ENCODE data around the gene STX12. TPM values are rescaled to one million over a fixed set of nuclear protein-coding genes. Genes with fewer than 3 reads are reported as not detected.
A peak's percentile ranks its signal among the peaks of the same experiment; 100 is the strongest.

Gene STX12
- total RNA-seq = 61.6 and 67.0 TPM in 2 replicates

DNA sequence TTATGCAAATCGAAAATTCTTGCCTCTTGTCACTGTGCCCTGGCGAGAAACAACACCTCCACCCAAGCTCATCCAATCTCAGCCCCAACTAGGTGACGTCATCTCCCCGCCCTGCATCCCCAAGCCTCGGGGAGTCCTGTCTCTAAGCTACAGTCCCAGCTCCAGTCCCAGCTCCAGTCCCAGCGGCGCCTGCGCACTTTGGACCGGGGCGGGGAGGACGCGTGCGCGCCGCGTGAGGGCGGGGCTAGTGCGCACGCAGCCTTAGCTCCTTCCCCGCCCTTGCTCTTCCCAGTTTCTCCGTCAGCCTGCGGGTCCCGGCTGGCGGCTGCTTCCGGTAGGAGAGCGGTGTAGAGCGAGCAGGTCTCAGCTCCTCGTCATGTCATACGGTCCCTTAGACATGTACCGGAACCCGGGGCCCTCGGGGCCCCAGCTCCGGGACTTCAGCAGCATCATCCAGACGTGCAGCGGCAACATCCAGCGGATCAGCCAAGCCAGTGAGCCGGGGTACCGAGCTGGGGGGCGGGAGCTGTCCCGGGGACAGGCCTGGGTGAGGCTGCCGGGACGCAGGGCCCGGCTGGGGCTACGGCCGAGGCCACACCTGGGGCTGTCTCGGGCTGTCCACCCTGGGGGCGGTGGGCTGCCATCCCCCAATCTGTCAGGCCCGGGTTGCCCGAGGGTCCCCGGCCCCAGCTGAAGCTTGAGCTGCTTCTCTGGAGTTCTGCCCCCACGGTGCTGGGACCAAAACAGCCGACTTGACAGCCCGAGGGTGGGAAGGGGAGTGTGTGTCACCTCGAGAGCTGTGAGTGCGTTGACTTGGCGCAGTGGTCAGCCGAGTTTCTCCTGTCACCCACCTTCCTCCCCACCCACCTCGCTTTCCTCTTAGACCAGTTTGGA, at the start of gene STX12:
Gene STX12, plus strand, starts transcription at position 288 of the 894 bp plus-strand sequence. Its CDS starts 89 bp downstream, at position 377.
- TF ChIP-seq, protein P1, sequence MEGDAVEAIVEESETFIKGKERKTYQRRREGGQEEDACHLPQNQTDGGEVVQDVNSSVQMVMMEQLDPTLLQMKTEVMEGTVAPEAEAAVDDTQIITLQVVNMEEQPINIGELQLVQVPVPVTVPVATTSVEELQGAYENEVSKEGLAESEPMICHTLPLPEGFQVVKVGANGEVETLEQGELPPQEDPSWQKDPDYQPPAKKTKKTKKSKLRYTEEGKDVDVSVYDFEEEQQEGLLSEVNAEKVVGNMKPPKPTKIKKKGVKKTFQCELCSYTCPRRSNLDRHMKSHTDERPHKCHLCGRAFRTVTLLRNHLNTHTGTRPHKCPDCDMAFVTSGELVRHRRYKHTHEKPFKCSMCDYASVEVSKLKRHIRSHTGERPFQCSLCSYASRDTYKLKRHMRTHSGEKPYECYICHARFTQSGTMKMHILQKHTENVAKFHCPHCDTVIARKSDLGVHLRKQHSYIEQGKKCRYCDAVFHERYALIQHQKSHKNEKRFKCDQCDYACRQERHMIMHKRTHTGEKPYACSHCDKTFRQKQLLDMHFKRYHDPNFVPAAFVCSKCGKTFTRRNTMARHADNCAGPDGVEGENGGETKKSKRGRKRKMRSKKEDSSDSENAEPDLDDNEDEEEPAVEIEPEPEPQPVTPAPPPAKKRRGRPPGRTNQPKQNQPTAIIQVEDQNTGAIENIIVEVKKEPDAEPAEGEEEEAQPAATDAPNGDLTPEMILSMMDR (IDR thresholded peaks at IDR 0.05; ENCODE audit: extremely low read depth, low read depth, low read length) = no peak
- Histone ChIP-seq H3K27ac (ENCODE audit: low read depth, low read length) (peak within 1 kb of the TSS; percentile 77), H3K36me3 (ENCODE audit: insufficient read depth, low read length) (peaks cover 6% of the 10 kb centered on the region), H3K4me3 (ENCODE audit: insufficient read depth, low read length) (peak within 1 kb of the TSS; percentile 80), H3K79me2 (ENCODE audit: insufficient read depth, low read length) (peaks cover 49% of the 10 kb centered on the region), H3K27me3 (ENCODE audit: insufficient read depth, low read length) (no peaks in the 10 kb centered on the region), H3K4me1 (ENCODE audit: insufficient read depth, low read length) (peaks cover 23% of the 10 kb centered on the region), H3K4me2 (ENCODE audit: insufficient read depth, low read length) (peak within 1 kb of the TSS; percentile 84), H3K9me3 (ENCODE audit: low read depth, low read length) (no peaks in the 10 kb centered on the region), H4K20me1 (ENCODE audit: insufficient read depth, low read length) (peaks cover 34% of the 10 kb centered on the region), H2AFZ (ENCODE audit: low read length) (peak within 1 kb of the TSS; percentile 71)
- DNase-seq (ENCODE audit: insufficient read length, low spot score, missing footprints) = peak; percentile 96

DNA sequence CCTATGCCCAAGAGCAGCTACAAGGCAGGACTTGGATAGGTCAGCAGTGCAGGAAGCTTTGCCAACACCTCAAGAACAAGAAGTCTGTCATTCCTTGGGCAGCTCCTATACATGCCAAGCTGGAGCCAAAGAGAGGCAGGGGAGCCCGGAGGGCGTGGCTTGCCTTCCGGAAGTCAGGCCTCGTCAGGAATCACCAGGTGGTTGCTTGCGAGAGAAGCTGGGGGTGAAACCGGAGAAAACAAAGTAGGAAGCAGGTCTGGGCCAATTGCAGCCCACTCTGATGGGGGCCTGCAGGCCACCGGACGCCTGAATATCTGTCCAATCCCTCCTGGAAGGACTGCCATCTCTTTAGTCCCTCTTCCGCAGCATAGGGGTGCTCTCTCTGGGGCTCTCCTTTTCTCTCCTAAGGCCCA, 48.1 kb upstream of the STX12 start:
- H3K9me3 ChIP-seq (ENCODE audit: low read depth, low read length) = no peaks in the 10 kb centered on the region
- peak overlapping the region; percentile 82 for H3K27ac ChIP-seq (ENCODE audit: low read depth, low read length)

DNA sequence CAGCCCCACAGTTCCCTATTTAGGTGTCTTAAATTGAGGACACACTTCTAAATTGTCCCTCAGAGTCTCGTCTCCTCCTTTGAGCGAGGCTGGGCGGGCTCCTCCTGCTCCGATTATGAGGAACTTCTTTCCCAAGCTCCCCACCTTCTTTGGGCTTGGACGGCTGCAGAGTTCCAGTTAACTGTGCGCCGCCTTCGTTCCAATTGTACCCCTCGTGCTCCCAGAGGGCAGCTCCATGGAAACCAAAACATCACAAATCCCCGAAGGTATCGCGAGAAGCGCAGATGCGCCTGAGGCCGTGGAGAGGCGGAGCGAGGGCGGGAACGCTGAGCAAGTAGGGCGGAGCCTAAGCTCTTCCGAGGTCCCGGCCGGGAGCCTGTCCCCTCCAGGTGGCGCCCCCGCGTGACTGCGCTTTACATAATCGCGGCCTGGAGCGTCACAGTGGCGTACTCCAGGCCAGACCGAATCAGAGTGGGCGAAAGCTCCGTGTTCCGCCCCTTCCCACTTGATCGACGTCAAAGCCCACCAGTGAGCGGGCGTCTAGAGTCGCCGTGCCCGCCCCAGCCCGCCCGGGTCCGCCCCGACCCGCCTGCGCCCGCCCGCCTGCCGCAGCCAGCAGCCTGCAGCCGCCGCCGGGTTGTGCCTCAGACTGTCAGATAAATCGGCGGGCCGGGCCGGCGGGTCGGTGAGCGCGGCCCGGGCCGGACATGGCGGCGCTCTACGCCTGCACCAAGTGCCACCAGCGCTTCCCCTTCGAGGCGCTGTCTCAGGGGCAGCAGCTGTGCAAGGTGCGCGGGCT, 47.4 kb upstream of the STX12 start, which contains the start of gene FAM76A:
Gene FAM76A, plus strand, starts transcription at position 588 of the 799 bp plus-strand sequence. Its CDS starts 120 bp downstream, at position 708.
- Histone ChIP-seq H3K36me3 (ENCODE audit: insufficient read depth, low read length) (peaks cover 5% of the 10 kb centered on the region), H3K4me2 (ENCODE audit: insufficient read depth, low read length) (peak within 1 kb of the TSS; percentile 88), H3K27ac (ENCODE audit: low read depth, low read length) (peak within 1 kb of the TSS; percentile 85), H3K4me1 (ENCODE audit: insufficient read depth, low read length) (peaks cover 18% of the 10 kb centered on the region), H4K20me1 (ENCODE audit: insufficient read depth, low read length) (no peaks in the 10 kb centered on the region), H3K27me3 (ENCODE audit: insufficient read depth, low read length) (no peaks in the 10 kb centered on the region), H3K4me3 (ENCODE audit: insufficient read depth, low read length) (peak within 1 kb of the TSS; percentile 91), H3K79me2 (ENCODE audit: insufficient read depth, low read length) (peaks cover 18% of the 10 kb centered on the region), H3K9me3 (ENCODE audit: low read depth, low read length) (no peaks in the 10 kb centered on the region), H2AFZ (ENCODE audit: low read length) (peak within 1 kb of the TSS; percentile 87)
- TF ChIP-seq, protein P1 (IDR thresholded peaks at IDR 0.05; ENCODE audit: extremely low read depth, low read depth, low read length) = peak; percentile 46
- peak; percentile 99 for DNase-seq (ENCODE audit: insufficient read length, low spot score, missing footprints)

More for the DNA sequence above, 48.1 kb upstream of the STX12 start:
- peaks cover 5% of the 10 kb centered on the region for H3K36me3 ChIP-seq (ENCODE audit: insufficient read depth, low read length)
- TF ChIP-seq, protein P1 (IDR thresholded peaks at IDR 0.05; ENCODE audit: extremely low read depth, low read depth, low read length) = no peak
- peak overlapping the region; percentile 81 for H3K4me2 ChIP-seq (ENCODE audit: insufficient read depth, low read length)
- peaks cover 18% of the 10 kb centered on the region for H3K4me1 ChIP-seq (ENCODE audit: insufficient read depth, low read length)
- peaks cover 18% of the 10 kb centered on the region for H3K79me2 ChIP-seq (ENCODE audit: insufficient read depth, low read length)
- H3K4me3 ChIP-seq (ENCODE audit: insufficient read depth, low read length) = peak overlapping the region; percentile 91
- DNase-seq (ENCODE audit: insufficient read length, low spot score, missing footprints) = peak; percentile 42
- H4K20me1 ChIP-seq (ENCODE audit: insufficient read depth, low read length) = no peaks in the 10 kb centered on the region
- peaks cover 4% of the 10 kb centered on the region for H3K27me3 ChIP-seq (ENCODE audit: insufficient read depth, low read length)
- H2AFZ ChIP-seq (ENCODE audit: low read length) = peak overlapping the region; percentile 87
